ENCODE results near the gene IGFBP5.

IGFBP5 gene

GRCh38 chr2:216673021-216673420, 22.3 kb downstream of the IGFBP5 start:
- Histone ChIP-seq H3K4me3 (no peak overlapping the region), H3K27ac (no peak overlapping the region)

- H3K4me3 ChIP-seq: no peak overlapping the region
- no peak overlapping the region for H3K27ac ChIP-seq
Measured at GRCh38 chr2:216672466-216672865, 22.9 kb downstream of the IGFBP5 start.

- H3K4me3 ChIP-seq: no peak overlapping the region
- no peak overlapping the region for H3K27ac ChIP-seq
Measured at GRCh38 chr2:216671791-216672343, 23.5 kb downstream of the IGFBP5 start.

- peak overlapping the region in 1 of 21 experiments; percentile 22 for H3K27ac ChIP-seq
- H3K4me3 ChIP-seq: no peak overlapping the region
Measured at GRCh38 chr2:216671081-216671411, 24.3 kb downstream of the IGFBP5 start.

GRCh38 chr2:216670266-216671080, 24.9 kb downstream of the IGFBP5 start:
- H3K4me3 ChIP-seq: no peak overlapping the region
- H3K27ac ChIP-seq: no peak overlapping the region

GRCh38 chr2:216666461-216667233, 28.7 kb downstream of the IGFBP5 start:
- no peak overlapping the region for H3K27ac ChIP-seq

GRCh38 chr2:216665717-216666116, 29.6 kb downstream of the IGFBP5 start:
- peak overlapping the region in 2 of 21 experiments; percentile 14 to 39 for H3K27ac ChIP-seq

More at GRCh38 chr2:216666461-216667233, 28.7 kb downstream of the IGFBP5 start:
- no peak overlapping the region for H3K4me3 ChIP-seq

GRCh38 chr2:216665242-216665641, 30.1 kb downstream of the IGFBP5 start:
- H3K27ac ChIP-seq: peak overlapping the region in 4 of 21 experiments; percentile 4 to 69 (median 42)

More at GRCh38 chr2:216665717-216666116, 29.6 kb downstream of the IGFBP5 start:
- H3K4me3 ChIP-seq: no peak overlapping the region

GRCh38 chr2:216664593-216665034, 30.7 kb downstream of the IGFBP5 start:
- peak overlapping the region in 2 of 21 experiments; percentile 4 to 69 for H3K27ac ChIP-seq

More at GRCh38 chr2:216665242-216665641, 30.1 kb downstream of the IGFBP5 start:
- no peak overlapping the region for H3K4me3 ChIP-seq

GRCh38 chr2:216663846-216664245, 31.5 kb downstream of the IGFBP5 start:
- Histone ChIP-seq H3K4me3 (no peak overlapping the region), H3K27ac (no peak overlapping the region)

More at GRCh38 chr2:216664593-216665034, 30.7 kb downstream of the IGFBP5 start:
- H3K4me3 ChIP-seq: no peak overlapping the region

GRCh38 chr2:216663106-216663505, 32.2 kb downstream of the IGFBP5 start:
- Histone ChIP-seq H3K4me3 (no peak overlapping the region), H3K27ac (no peak overlapping the region)

GRCh38 chr2:216661639-216662375, 33.5 kb downstream of the IGFBP5 start:
- Histone ChIP-seq H3K27ac (no peak overlapping the region), H3K4me3 (no peak overlapping the region)

- Histone ChIP-seq H3K27ac (no peak overlapping the region), H3K4me3 (no peak overlapping the region)
Measured at GRCh38 chr2:216661051-216661450, 34.3 kb downstream of the IGFBP5 start.

GRCh38 chr2:216660496-216660895, 34.9 kb downstream of the IGFBP5 start:
- no peak overlapping the region for H3K27ac ChIP-seq

GRCh38 chr2:216659276-216659675, 36.1 kb downstream of the IGFBP5 start:
- Histone ChIP-seq H3K27ac (peak overlapping the region in 1 of 21 experiments; percentile 22), H3K4me3 (no peak overlapping the region)

More at GRCh38 chr2:216660496-216660895, 34.9 kb downstream of the IGFBP5 start:
- H3K4me3 ChIP-seq: no peak overlapping the region

- H3K4me3 ChIP-seq: no peak overlapping the region
Measured at GRCh38 chr2:216658757-216659156, 36.6 kb downstream of the IGFBP5 start.

GRCh38 chr2:216657980-216658379, 37.4 kb downstream of the IGFBP5 start:
- Histone ChIP-seq H3K4me3 (no peak overlapping the region), H3K27ac (no peak overlapping the region)

More at GRCh38 chr2:216658757-216659156, 36.6 kb downstream of the IGFBP5 start:
- H3K27ac ChIP-seq: peak overlapping the region in 1 of 21 experiments; percentile 22

GRCh38 chr2:216657086-216657855, 38.1 kb downstream of the IGFBP5 start:
- H3K27ac ChIP-seq: no peak overlapping the region
- no peak overlapping the region for H3K4me3 ChIP-seq

- no peak overlapping the region for H3K27ac ChIP-seq
- no peak overlapping the region for H3K4me3 ChIP-seq
Measured at GRCh38 chr2:216654528-216655052, 40.8 kb downstream of the IGFBP5 start.
